ENCODE results near the gene RXRA. TPM values are rescaled to one million over a fixed set of nuclear protein-coding genes. Genes with fewer than 3 reads are reported as not detected.

Gene RXRA
- total RNA-seq, 4 donors from 2014 or later = 39.4 to 81.3 (median 67.4) TPM

- intact Hi-C loops (cut with DNase I) = no loop called here
- WGBS, 2 donors = 76 to 90% methylated on average over 13 to 14 of the region's 16 CpGs
- no peak for DNase-seq
- TF ChIP-seq, protein P1, sequence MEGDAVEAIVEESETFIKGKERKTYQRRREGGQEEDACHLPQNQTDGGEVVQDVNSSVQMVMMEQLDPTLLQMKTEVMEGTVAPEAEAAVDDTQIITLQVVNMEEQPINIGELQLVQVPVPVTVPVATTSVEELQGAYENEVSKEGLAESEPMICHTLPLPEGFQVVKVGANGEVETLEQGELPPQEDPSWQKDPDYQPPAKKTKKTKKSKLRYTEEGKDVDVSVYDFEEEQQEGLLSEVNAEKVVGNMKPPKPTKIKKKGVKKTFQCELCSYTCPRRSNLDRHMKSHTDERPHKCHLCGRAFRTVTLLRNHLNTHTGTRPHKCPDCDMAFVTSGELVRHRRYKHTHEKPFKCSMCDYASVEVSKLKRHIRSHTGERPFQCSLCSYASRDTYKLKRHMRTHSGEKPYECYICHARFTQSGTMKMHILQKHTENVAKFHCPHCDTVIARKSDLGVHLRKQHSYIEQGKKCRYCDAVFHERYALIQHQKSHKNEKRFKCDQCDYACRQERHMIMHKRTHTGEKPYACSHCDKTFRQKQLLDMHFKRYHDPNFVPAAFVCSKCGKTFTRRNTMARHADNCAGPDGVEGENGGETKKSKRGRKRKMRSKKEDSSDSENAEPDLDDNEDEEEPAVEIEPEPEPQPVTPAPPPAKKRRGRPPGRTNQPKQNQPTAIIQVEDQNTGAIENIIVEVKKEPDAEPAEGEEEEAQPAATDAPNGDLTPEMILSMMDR (IDR thresholded peaks at IDR 0.05) = no peak
- no peak for TF ChIP-seq POLR2A (IDR thresholded peaks at IDR 0.05)
- Histone ChIP-seq H3K9me3 (no peaks in the 10 kb centered on the region), H3K4me1 (peaks cover 31 to 70% of the 10 kb centered on the region in 2 donors), H3K36me3 (no peaks in the 10 kb centered on the region), H3K27me3 (no peaks in the 10 kb centered on the region), H3K27ac (no peak overlapping the region), H3K4me3 (replicated peaks in 1 of 3) (no peak overlapping the region)
These were observed 68.8 kb downstream of the RXRA start for GRCh38 chr9:134395002-134395517.

GRCh38 chr9:134395737-134396257, 69.5 kb downstream of the RXRA start:
- no peaks in the 10 kb centered on the region for H3K9me3 ChIP-seq
- peaks cover 31 to 63% of the 10 kb centered on the region in 2 donors for H3K4me1 ChIP-seq
- intact Hi-C loops (cut with DNase I) = no loop called here
- H3K36me3 ChIP-seq = no peaks in the 10 kb centered on the region
- no peaks in the 10 kb centered on the region for H3K27me3 ChIP-seq
- DNase-seq = no peak
- peak overlapping the region in 2 of 3 donors; percentile 17 to 33 for H3K27ac ChIP-seq
- TF ChIP-seq, protein P1 (IDR thresholded peaks at IDR 0.05) = no peak
- TF ChIP-seq POLR2A (IDR thresholded peaks at IDR 0.05) = no peak
- H3K4me3 ChIP-seq (replicated peaks in 1 of 3) = no peak overlapping the region
- 75 to 77% methylated on average over 7 to 10 of the region's 12 CpGs for WGBS, 2 donors

DNA sequence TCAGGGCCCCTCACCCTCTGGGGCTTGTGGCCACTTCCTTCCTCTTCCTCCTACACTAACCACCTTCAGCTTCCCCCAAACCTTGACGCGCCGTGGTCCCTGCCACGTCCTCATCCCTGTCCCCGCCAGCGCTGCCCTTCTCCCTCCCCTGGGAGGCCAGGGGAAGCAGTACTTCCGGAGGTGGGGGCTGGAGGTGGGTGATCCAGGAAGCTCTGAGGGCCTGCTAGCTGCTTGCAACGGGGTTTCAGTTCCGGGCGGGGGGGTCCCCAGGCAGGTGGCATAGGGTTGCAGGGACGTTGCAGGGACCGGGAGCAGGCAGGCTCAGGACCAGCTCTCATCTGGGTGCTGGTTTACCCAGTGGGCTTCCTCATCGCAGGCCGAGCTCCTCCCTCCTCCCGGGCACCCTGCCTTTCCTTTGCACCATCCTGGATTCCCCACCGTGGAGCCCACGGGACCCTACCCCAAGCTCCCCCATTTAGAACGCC, 70.0 kb downstream of the RXRA start:
- H3K4me3 ChIP-seq (replicated peaks in 1 of 3) = no peak overlapping the region
- no peaks in the 10 kb centered on the region for H3K27me3 ChIP-seq
- intact Hi-C loops (cut with DNase I) = no loop called here
- WGBS, 2 donors = 50 to 68% methylated on average over 12 to 18 of the region's 18 CpGs
- H3K27ac ChIP-seq = peak overlapping the region in 2 of 3 donors; percentile 17 to 33
- peaks cover 31 to 58% of the 10 kb centered on the region in 2 donors for H3K4me1 ChIP-seq
- DNase-seq = no peak
- H3K36me3 ChIP-seq = no peaks in the 10 kb centered on the region
- H3K9me3 ChIP-seq = no peaks in the 10 kb centered on the region
- TF ChIP-seq, protein P1 (IDR thresholded peaks at IDR 0.05) = no peak
- no peak for TF ChIP-seq POLR2A (IDR thresholded peaks at IDR 0.05)

GRCh38 chr9:134396825-134397224, 70.6 kb downstream of the RXRA start:
- Histone ChIP-seq H3K27ac (peak overlapping the region in 1 of 3 donors; percentile 33), H3K4me1 (peaks cover 31 to 53% of the 10 kb centered on the region in 2 donors), H3K9me3 (no peaks in the 10 kb centered on the region), H3K4me3 (replicated peaks in 1 of 3) (no peak overlapping the region), H3K27me3 (no peaks in the 10 kb centered on the region), H3K36me3 (peaks cover 0 to 2% of the 10 kb centered on the region in 2 donors)
- TF ChIP-seq POLR2A (IDR thresholded peaks at IDR 0.05) = no peak
- TF ChIP-seq, protein P1 (IDR thresholded peaks at IDR 0.05) = no peak
- intact Hi-C loops (cut with DNase I) = no loop called here
- WGBS, 2 donors = 68 to 74% methylated on average over 3 to 6 of the region's 8 CpGs
- DNase-seq = no peak

GRCh38 chr9:134398756-134399155, 72.5 kb downstream of the RXRA start:
- intact Hi-C loops (cut with DNase I) = no loop called here
- H3K4me1 ChIP-seq = peaks cover 42 to 58% of the 10 kb centered on the region in 2 donors
- no peak for DNase-seq
- H3K4me3 ChIP-seq (replicated peaks in 1 of 3) = no peak overlapping the region
- 100% methylated on average over 5 of the region's 5 CpGs for WGBS, 2 donors
- no peak for TF ChIP-seq POLR2A (IDR thresholded peaks at IDR 0.05)
- TF ChIP-seq, protein P1 (IDR thresholded peaks at IDR 0.05) = no peak
- H3K27ac ChIP-seq = peak overlapping the region in 1 of 3 donors; percentile 12
- no peaks in the 10 kb centered on the region for H3K27me3 ChIP-seq
- H3K9me3 ChIP-seq = no peaks in the 10 kb centered on the region
- H3K36me3 ChIP-seq = peaks cover 0 to 8% of the 10 kb centered on the region in 2 donors

Data from thyroid gland (tissue), 4 donors.